GM19193 (cell line): ENCODE measurements around the gene ADAP2.

Source experiments
- POLR2A ChIP-seq: IDR thresholded peaks from 4 replicates; pipeline ENCODE4 v1.6.1; 2011; ENCODE audit not compliant: insufficient read depth, insufficient read length; ENCODE audit errors: extremely low read depth

The ADAP2 gene

GRCh38 chr17:30956764-30957374 is 35.1 kb downstream of the ADAP2 start:
- no peak for TF ChIP-seq POLR2A

- no peak for TF ChIP-seq POLR2A
These were observed 36.0 kb downstream of the ADAP2 start for GRCh38 chr17:30957741-30958140.

DNA sequence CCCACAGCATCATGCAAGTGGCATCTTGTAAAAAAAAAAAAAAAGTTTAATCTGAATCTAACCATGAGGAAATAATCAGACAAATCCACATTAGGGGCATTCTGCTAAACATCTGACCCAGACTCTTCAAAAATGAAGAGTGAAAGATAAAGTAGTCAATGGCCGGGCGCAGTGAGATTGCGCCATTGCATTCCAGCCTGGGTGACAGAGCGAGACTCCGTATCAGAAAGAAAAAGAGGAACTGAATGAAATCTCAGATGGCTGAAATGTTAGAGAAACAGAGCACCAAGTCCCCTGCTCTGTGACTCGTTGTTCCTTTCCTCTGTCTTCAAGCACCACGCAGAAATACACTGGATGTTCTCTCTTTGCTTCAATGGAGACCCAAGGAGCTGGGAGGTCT is 36.4 kb downstream of the ADAP2 start:
- no peak for TF ChIP-seq POLR2A

DNA sequence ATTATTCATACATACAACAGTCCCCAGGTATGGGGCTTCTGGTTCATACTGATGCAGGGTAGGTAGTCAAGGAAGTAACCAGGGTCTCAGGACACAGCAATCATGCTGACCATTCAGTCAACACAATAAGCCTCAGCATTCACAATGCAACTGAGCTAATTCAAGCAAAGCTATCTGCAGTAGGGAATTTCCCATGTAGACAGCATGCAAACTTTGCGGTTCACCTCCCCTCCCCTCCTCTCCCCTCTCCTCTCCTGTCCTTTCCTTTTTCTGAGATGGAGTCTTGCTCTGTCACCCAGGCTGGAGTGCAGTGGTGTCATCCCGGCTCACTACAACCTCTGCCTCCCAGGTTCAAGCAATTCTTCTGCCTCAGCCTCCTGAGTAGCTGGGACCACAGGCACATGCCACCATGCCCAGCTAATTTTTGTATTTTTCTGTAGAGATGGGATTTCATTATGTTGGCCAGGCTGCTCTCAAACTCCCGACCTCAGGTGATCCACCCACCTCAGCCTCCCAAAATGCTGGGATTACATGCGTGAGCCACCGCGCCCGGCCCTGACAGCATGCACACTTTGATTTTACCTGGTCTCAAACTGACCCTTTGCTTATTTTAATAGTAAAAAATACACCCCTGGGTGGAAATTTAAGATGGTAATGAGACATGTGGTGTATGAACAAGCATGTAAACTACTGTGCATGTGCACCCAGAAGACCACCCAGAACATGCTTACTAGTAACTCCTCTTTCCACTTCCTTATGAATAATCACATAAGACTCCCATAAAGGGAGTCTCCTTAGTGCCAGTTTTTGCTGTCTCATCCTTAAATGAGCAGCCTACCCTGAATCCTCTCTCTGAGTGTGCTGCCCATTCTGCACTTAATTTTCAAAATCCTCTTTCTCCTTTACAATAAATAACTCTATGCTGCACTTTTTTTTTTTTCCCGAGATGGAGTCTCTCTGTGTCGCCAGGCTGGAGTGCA is 39.8 kb downstream of the ADAP2 start:
- TF ChIP-seq POLR2A = no peak

GRCh38 chr17:30964876-30965275 is 43.1 kb downstream of the ADAP2 start:
- TF ChIP-seq POLR2A = no peak

DNA sequence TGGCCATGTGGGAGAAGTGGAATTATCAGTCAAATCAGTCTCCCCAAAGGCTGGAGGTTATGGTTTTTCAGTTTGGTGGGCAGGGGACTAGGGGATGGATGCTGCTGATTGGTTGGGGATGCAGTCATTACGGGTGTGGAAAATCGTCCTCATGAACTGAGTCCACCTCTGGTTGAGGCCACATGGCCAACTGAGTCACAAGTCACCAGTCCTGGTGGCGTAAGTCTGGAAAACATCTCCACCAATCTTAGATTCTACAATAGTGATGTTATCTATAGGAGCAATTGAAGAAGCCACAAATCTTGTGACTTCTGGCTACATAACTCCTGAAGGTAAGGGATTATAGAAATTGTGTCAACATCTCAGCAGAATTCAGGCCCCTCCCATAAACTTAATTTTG is 43.9 kb downstream of the ADAP2 start:
- TF ChIP-seq POLR2A = no peak

DNA sequence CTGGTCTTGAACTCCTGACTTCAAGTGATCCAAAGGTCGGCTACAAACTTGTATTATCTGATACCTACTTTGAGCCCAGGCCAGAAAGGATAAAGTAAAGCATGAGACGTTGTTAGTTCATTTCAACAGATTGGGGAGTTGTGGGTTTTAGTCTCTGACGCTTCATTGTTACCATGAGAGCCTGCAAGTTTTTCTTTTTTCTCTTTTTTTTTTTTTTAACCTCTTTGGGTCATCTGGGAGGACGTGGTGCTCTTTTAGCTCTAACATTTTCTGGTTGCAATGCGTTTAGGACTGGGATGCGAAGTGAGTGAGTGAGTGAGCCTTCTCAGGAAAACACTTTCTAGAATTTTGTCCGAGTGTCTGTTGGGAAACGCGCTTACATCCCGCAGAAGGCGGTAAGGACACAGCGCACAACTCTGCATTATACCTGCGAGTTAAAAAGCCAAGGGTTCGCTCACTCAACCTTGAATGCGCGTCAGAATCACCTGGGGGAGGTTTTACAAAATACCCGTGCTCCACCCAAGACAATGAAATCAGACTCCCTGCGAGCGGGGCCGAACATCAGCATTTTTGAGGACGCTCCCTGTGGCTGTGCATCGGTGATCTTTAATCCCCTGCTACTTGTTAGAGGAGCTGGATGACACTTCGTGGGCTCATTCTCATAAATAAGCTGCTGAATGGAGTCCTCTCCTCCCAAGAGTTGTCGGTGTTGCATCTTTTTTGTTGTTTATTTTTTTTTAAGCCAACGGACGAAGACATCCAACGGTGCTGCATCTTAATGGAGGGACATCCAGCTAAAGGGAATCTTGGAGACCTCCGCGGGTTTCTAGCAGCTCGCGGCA is 48.5 kb downstream of the ADAP2 start:
- TF ChIP-seq POLR2A = no peak

DNA sequence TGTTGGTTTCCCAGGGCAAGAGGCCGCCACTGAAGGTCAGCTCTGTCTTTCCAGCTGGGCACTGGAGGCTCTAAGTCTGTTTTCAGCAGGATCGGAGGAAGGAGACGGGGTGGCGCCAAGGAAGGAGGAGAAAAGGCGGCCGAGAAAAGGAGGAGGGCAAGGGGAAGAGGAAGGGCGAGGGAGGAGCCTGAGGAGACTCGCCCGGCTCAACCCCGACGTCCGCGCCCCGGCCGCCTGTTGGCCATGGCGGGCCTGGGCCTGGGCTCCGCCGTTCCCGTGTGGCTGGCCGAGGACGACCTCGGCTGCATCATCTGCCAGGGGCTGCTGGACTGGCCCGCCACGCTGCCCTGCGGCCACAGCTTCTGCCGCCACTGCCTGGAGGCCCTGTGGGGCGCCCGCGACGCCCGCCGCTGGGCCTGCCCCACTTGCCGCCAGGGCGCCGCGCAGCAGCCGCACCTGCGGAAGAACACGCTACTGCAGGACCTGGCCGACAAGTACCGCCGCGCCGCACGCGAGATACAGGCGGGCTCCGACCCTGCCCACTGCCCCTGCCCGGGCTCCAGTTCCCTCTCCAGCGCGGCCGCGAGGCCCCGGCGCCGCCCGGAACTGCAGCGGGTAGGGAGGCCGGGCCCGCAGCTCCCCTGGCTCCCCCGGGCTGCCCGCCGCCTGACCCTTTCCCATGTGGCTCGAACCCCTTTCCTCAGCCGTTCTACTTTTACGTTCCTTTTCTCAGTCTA is 49.3 kb downstream of the ADAP2 start, which contains the start of gene RNF135:
TSS of gene RNF135 (plus strand) at position 209 of the 737 bp plus-strand sequence. CDS start at position 244, 35 bp downstream.
- TF ChIP-seq POLR2A = peak; percentile 85

DNA sequence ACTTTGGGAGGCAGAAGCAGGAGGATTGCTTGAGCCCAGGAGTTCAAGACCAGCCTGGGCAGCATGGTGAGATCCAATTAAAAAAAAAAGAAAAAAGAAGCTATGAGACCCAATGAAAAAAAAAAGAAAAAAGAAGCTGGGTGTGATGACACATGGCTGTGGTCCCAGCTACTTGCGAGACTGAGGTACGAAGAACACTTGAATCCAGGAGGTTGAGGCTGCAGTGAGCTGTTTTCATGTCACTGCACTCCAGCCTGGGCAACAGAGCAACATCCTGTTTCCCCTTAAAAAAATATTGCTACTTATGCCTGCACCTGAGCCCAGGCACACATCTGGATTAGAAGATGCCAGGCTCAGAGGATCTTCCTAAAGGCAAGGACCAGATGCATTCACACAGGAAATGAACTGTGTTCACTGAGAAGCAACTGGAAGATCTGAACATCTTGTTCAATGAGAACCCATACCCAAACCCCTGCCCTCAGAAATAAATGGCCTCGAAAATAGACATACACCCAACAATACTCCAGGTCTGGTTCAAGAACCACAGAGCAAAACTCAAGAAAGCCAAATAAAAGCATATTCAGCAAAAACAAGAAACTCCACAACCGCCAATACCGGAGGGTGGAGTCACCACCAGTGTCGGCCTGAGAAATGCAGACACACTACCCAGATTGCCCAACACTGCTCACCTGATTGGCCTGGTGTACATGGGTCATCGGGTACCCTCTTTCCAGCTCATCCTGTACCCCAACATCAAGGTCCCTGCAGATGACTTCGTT is 53.5 kb downstream of the ADAP2 start:
- no peak for TF ChIP-seq POLR2A

DNA sequence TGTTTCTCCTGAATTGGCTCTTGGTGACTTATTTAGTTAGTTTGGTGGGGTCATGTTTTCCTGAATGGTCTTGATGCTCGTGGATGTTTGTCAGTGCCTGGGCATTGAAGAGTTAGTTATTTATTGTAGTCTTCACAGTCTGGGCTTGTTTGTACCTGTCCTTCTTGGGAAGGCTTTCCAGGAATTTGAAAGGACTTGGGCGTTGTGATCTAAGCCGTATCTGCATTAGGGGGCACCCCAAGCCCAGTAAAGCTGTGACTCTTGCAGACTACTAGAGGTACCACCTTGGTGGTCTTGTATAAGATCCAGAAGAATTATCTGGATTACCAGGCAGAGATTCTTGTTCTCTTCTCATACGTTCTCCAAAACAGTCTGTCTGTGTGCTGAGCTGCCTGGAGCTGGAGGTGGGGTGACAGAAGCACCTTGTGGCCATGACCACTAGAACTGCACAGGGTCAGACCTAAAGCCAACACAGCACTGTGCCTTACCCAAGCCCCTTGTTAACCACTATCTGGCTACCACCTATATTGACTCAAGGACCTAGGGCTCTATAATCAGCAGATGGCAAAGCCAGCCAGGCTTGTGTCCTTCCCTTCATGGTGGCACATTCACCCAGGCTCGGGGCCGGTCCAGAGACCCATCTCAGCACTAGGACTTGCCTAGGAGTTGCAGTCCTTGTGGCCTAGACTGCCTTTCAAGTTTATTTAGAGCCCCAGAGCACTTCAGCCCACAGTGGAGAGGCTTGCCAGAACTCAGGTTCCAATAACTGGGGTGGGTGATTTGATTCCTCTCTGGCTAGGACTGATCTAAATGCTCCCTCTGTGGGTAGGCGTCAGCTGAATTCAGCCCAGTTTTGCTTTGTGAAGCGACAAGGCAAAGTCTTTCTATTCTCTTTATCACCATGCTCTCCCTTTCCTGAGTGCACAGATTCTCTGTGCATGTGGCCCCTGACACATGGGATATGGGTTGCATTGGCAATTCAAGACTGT is 60.1 kb downstream of the ADAP2 start:
- TF ChIP-seq POLR2A = no peak

- TF ChIP-seq POLR2A = no peak
These were observed 61.1 kb downstream of the ADAP2 start for GRCh38 chr17:30982855-30983254.

GRCh38 chr17:30990458-30990857 is 68.7 kb downstream of the ADAP2 start:
- no peak for TF ChIP-seq POLR2A

GRCh38 chr17:30992551-30992950 is 70.8 kb downstream of the ADAP2 start:
- TF ChIP-seq POLR2A = no peak

DNA sequence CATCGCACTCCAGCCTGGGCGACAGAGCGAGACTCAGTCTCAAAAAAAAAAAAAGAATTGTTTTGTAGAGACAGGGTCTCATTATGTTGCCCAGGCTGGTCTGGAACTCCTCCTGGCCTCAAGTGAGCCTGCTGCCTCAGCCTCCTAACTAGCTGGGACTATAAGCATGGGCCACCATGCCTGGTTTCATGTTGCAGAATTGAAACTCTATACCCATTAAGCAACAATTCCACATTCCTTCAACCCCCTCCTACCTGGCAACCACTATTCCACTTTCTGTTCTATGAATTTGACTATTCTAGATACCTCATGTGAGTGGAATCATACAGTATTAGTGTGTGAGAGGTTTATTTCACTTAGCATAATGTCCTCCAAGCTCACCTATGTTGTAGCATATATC is 73.6 kb downstream of the ADAP2 start:
- TF ChIP-seq POLR2A = no peak
